ENCODE data around the gene XAF1. TPM values are rescaled to one million over a fixed set of nuclear protein-coding genes. Genes with fewer than 3 reads are reported as not detected.

The XAF1 gene
- total RNA-seq, 4 donors from 2014 or later, result 25.2 to 50.3 (median 45.6) TPM

DNA sequence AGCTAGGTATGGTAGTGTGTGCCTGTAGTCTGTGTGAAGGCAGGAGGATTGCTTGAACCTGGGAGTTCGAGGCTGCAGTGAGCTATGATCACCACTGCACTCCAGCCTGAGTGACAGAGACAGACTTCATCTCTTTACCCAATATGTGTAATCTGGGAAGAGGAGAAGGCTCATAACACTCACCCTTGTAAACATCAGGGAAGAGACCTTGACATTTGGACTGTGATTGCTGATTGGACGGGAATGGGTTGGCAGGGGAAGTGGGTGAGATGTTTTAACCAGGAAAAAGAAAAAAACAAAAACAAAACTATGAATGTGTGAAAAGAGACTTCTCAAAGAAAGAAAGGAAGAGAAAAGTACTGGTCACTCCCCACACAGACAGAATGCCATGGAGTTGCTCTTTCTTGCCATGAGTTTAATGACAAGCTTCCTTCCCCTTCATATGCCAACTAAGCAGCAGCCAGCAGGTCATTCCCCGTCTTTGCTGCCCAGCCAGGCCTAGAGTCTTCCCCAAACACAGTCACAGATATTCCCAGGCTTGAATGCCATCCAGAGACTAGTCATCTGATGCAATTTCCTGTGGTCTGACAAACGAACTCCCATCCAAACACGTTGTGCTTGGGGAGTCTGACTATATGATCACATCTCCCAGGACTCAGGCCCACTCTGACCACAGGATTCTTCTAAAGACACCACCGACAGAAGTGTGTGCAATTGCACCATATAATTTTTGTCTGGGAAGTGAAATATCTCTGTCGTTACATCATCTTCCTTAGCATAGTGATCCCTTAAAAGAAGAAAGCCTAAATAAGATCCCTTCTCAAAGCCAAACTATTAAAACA, 3.6 kb upstream of the XAF1 start:
- peak in 1 of 2 donors; percentile 55 for DNase-seq (ENCODE audit: low spot score in 2 of 2)
- Histone ChIP-seq H3K27ac (peak overlapping the region; percentile 37 to 93 (median 77)), H3K36me3 (no peaks in the 10 kb centered on the region), H3K4me1 (peaks cover 0 to 50% (median 28%) of the 10 kb centered on the region in 4 donors), H3K4me3 (no peak overlapping the region), H3K27me3 (no peaks in the 10 kb centered on the region), H3K9me3 (no peaks in the 10 kb centered on the region)
- 32 to 35% methylated on average over 7 of the region's 7 CpGs for WGBS, 2 donors
- TF ChIP-seq, protein P1, sequence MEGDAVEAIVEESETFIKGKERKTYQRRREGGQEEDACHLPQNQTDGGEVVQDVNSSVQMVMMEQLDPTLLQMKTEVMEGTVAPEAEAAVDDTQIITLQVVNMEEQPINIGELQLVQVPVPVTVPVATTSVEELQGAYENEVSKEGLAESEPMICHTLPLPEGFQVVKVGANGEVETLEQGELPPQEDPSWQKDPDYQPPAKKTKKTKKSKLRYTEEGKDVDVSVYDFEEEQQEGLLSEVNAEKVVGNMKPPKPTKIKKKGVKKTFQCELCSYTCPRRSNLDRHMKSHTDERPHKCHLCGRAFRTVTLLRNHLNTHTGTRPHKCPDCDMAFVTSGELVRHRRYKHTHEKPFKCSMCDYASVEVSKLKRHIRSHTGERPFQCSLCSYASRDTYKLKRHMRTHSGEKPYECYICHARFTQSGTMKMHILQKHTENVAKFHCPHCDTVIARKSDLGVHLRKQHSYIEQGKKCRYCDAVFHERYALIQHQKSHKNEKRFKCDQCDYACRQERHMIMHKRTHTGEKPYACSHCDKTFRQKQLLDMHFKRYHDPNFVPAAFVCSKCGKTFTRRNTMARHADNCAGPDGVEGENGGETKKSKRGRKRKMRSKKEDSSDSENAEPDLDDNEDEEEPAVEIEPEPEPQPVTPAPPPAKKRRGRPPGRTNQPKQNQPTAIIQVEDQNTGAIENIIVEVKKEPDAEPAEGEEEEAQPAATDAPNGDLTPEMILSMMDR (IDR thresholded peaks at IDR 0.05), result no peak
- TF ChIP-seq EP300 (IDR thresholded peaks at IDR 0.05) (peak in 1 of 2 donors; percentile 63), POLR2A (IDR thresholded peaks at IDR 0.05) (no peak)

DNA sequence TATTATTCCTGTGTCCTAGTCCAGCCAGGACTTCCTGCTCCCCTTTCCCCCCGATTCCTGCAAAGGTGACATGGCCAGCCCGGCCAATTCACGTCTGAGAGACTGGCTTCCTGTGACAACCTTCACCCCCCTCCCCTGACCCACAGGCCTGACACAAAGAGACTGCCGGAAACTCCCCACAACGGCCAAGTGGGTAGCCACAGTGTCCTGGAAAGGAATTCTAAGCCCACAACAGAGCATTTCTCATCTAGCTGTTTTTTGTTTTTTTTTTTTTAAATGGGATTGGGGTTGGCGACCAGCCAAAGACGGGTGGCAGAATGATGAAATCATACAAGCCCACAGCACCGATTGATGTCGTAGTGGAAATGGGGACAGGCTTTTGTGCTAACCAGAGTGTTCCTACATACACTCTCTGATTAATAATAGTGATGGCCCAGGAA, 2.8 kb upstream of the XAF1 start:
- peak in 1 of 2 donors; percentile 33 for DNase-seq (ENCODE audit: low spot score in 2 of 2)
- Histone ChIP-seq H3K4me3 (no peak overlapping the region), H3K4me1 (peaks cover 0 to 57% (median 30%) of the 10 kb centered on the region in 4 donors), H3K27ac (peak overlapping the region; percentile 37 to 93 (median 77)), H3K27me3 (no peaks in the 10 kb centered on the region), H3K9me3 (no peaks in the 10 kb centered on the region), H3K36me3 (peaks cover 0 to under 1% (median 0%) of the 10 kb centered on the region in 3 donors)
- 11 to 20% methylated on average over 9 of the region's 9 CpGs for WGBS, 2 donors
- TF ChIP-seq POLR2A (IDR thresholded peaks at IDR 0.05) (no peak), EP300 (IDR thresholded peaks at IDR 0.05) (peak in 1 of 2 donors; percentile 30)
- TF ChIP-seq, protein P1 (IDR thresholded peaks at IDR 0.05), result no peak

DNA sequence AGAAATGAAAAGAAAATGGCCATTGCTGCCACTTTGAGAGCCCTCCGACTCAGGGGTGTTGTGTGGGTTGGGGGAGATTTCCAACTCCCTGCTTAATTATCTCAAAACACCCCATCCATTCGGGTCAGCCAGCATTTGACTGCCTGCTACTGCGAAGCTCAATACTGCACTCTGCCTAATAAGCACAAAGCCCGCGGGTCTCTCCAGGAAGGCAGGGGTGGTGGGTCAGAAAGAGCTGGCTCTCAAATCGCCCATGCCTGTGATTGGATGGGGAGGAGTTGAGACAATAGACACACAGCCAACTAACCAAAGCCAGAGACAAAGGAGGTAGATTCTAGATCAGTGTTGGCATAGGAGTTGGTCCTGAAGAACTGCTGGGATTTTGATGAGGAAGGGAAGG, 2.3 kb upstream of the XAF1 start:
- TF ChIP-seq POLR2A (IDR thresholded peaks at IDR 0.05) (no peak), EP300 (IDR thresholded peaks at IDR 0.05) (no peak)
- TF ChIP-seq, protein P1 (IDR thresholded peaks at IDR 0.05), result no peak
- H3K36me3 ChIP-seq, result peaks cover 0 to 6% (median 0%) of the 10 kb centered on the region in 3 donors
- no peak overlapping the region for H3K4me3 ChIP-seq
- DNase-seq (ENCODE audit: low spot score in 2 of 2), result no peak
- no peaks in the 10 kb centered on the region for H3K27me3 ChIP-seq
- H3K9me3 ChIP-seq, result no peaks in the 10 kb centered on the region
- 45 to 63% methylated on average over 6 of the region's 6 CpGs for WGBS, 2 donors
- peaks cover 0 to 61% (median 30%) of the 10 kb centered on the region in 4 donors for H3K4me1 ChIP-seq
- peak overlapping the region; percentile 4 to 93 (median 77) for H3K27ac ChIP-seq

DNA sequence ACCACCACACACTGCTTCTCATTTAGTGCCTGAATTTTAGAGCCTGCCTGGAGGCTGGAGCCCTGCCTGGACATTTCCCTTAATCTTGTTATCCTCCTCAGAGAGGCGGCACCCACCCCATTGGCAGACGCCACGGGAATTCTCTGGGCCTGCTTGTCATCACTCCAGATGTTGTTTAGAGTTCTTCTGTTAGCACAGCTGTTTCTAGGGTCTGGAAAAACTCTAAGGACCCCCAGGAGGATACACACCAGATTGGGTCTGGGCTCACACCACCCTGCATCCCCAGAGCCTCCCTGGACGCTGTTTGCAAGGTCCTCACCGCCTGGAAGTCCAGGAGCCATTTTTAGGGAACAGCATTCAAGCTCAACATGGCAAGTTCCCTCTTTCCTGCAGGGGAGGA, 565 bp upstream of the XAF1 start:
- Histone ChIP-seq H3K9me3 (no peaks in the 10 kb centered on the region), H3K36me3 (peaks cover 0 to 23% (median 0%) of the 10 kb centered on the region in 3 donors), H3K4me3 (peak overlapping the region; percentile 31 to 72 (median 50)), H3K27me3 (no peaks in the 10 kb centered on the region), H3K4me1 (peaks cover 0 to 61% (median 30%) of the 10 kb centered on the region in 4 donors), H3K27ac (peak overlapping the region; percentile 69 to 92 (median 83))
- WGBS, 2 donors, result 44 to 58% methylated on average over 5 of the region's 5 CpGs
- peak in 1 of 2 donors; percentile 25 for DNase-seq (ENCODE audit: low spot score in 2 of 2)
- TF ChIP-seq POLR2A (IDR thresholded peaks at IDR 0.05) (no peak), EP300 (IDR thresholded peaks at IDR 0.05) (no peak)
- TF ChIP-seq, protein P1 (IDR thresholded peaks at IDR 0.05), result no peak

Measured in tibial nerve (tissue), 4 donors.